ENCODE results near the gene IER5L. TPM values are rescaled to one million over a fixed set of nuclear protein-coding genes. Genes with fewer than 3 reads are reported as not detected.

Gene IER5L
- total RNA-seq, 2 experiments from 2014 or later, result 1.3 to 1.5 TPM

- H3K9me3 Mint-ChIP-seq, result no peaks in the 10 kb centered on the region
These were observed 35.5 kb upstream of the IER5L start for GRCh38 chr9:129213551-129213950.

GRCh38 chr9:129211686-129212085 is 33.6 kb upstream of the IER5L start:
- intact Hi-C loops (cut with micrococcal nuclease), result no loop called here
- ChIA-PET POLR2A (no interaction called here), CTCF (no interaction called here)
- Mint-ChIP-seq H3K4me3 (no peak overlapping the region), H3K36me3 (no peaks in the 10 kb centered on the region), H3K4me1 (ENCODE audit: low read depth) (peaks cover 17% of the 10 kb centered on the region), H3K27me3 (no peaks in the 10 kb centered on the region), H3K27ac (no peak overlapping the region), H3K9me3 (no peaks in the 10 kb centered on the region)
- no peak for DNase-seq

More at GRCh38 chr9:129213551-129213950, 35.5 kb upstream of the IER5L start:
- no peak overlapping the region for H3K27ac Mint-ChIP-seq
- ChIA-PET POLR2A (no interaction called here), CTCF (no interaction called here)
- no peaks in the 10 kb centered on the region for H3K27me3 Mint-ChIP-seq
- H3K4me1 Mint-ChIP-seq (ENCODE audit: low read depth), result peaks cover 6% of the 10 kb centered on the region
- DNase-seq, result no peak
- no peaks in the 10 kb centered on the region for H3K36me3 Mint-ChIP-seq
- intact Hi-C loops (cut with micrococcal nuclease), result no loop called here
- H3K4me3 Mint-ChIP-seq, result no peak overlapping the region

- no peak overlapping the region for H3K4me3 Mint-ChIP-seq
- ChIA-PET CTCF (no interaction called here), POLR2A (no interaction called here)
- no peaks in the 10 kb centered on the region for H3K27me3 Mint-ChIP-seq
- H3K36me3 Mint-ChIP-seq, result no peaks in the 10 kb centered on the region
- peaks cover 18% of the 10 kb centered on the region for H3K4me1 Mint-ChIP-seq (ENCODE audit: low read depth)
- intact Hi-C loops (cut with micrococcal nuclease), result no loop called here
- no peak for DNase-seq
- H3K27ac Mint-ChIP-seq, result no peak overlapping the region
- H3K9me3 Mint-ChIP-seq, result no peaks in the 10 kb centered on the region
These were observed 32.1 kb upstream of the IER5L start for GRCh38 chr9:129210125-129210524.

GRCh38 chr9:129209580-129209979 is 31.5 kb upstream of the IER5L start:
- H3K36me3 Mint-ChIP-seq, result no peaks in the 10 kb centered on the region
- no peak overlapping the region for H3K4me3 Mint-ChIP-seq
- no peaks in the 10 kb centered on the region for H3K27me3 Mint-ChIP-seq
- intact Hi-C loops (cut with micrococcal nuclease), result no loop called here
- CTCF ChIA-PET, result no interaction called here
- H3K27ac Mint-ChIP-seq, result no peak overlapping the region
- peaks cover 18% of the 10 kb centered on the region for H3K4me1 Mint-ChIP-seq (ENCODE audit: low read depth)
- POLR2A ChIA-PET, result no interaction called here
- H3K9me3 Mint-ChIP-seq, result no peaks in the 10 kb centered on the region
- no peak for DNase-seq

GRCh38 chr9:129209109-129209508 is 31.0 kb upstream of the IER5L start:
- CTCF ChIA-PET, result no interaction called here
- intact Hi-C loops (cut with micrococcal nuclease), result no loop called here
- POLR2A ChIA-PET, result no interaction called here

GRCh38 chr9:129208207-129209032 is 30.4 kb upstream of the IER5L start:
- Mint-ChIP-seq H3K36me3 (no peaks in the 10 kb centered on the region), H3K4me3 (no peak overlapping the region), H3K27ac (peak overlapping the region; percentile 49), H3K27me3 (no peaks in the 10 kb centered on the region), H3K4me1 (ENCODE audit: low read depth) (peaks cover 18% of the 10 kb centered on the region), H3K9me3 (no peaks in the 10 kb centered on the region)
- POLR2A ChIA-PET, result no interaction called here
- intact Hi-C loops (cut with micrococcal nuclease), result no loop called here
- DNase-seq, result peak; percentile 64
- CTCF ChIA-PET, result no interaction called here

More at GRCh38 chr9:129209109-129209508, 31.0 kb upstream of the IER5L start:
- no peak overlapping the region for H3K27ac Mint-ChIP-seq
- no peaks in the 10 kb centered on the region for H3K9me3 Mint-ChIP-seq
- no peak for DNase-seq
- no peaks in the 10 kb centered on the region for H3K27me3 Mint-ChIP-seq
- no peaks in the 10 kb centered on the region for H3K36me3 Mint-ChIP-seq
- peaks cover 18% of the 10 kb centered on the region for H3K4me1 Mint-ChIP-seq (ENCODE audit: low read depth)
- no peak overlapping the region for H3K4me3 Mint-ChIP-seq

DNA sequence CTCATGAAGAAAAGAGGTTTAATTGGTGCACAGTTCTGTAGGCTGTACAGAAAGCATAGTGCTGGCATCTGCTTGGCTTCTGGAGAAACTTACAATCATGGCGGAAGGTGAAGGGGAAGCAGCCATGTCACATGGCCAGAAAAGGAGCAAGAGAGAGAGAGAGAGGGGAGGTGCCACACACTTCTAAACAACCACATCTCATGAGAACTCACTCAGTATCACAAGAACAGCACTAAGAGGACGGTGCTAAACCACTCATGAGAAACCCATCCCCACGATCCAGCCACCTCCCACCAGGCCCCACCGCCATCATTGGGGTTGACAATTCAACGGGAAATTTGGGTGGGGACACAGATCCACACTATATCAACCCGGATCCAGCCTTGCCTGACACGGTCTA is 28.8 kb upstream of the IER5L start:
- no peak for DNase-seq
- Mint-ChIP-seq H3K27me3 (no peaks in the 10 kb centered on the region), H3K36me3 (no peaks in the 10 kb centered on the region), H3K4me1 (ENCODE audit: low read depth) (peaks cover 21% of the 10 kb centered on the region), H3K27ac (no peak overlapping the region), H3K9me3 (no peaks in the 10 kb centered on the region), H3K4me3 (no peak overlapping the region)
- intact Hi-C loops (cut with micrococcal nuclease), result no loop called here
- CTCF ChIA-PET, result no interaction called here
- POLR2A ChIA-PET, result no interaction called here

GRCh38 chr9:129206401-129206800 is 28.3 kb upstream of the IER5L start:
- Mint-ChIP-seq H3K27ac (no peak overlapping the region), H3K9me3 (no peaks in the 10 kb centered on the region), H3K4me1 (ENCODE audit: low read depth) (peaks cover 21% of the 10 kb centered on the region), H3K27me3 (no peaks in the 10 kb centered on the region), H3K4me3 (no peak overlapping the region), H3K36me3 (no peaks in the 10 kb centered on the region)
- CTCF ChIA-PET, result no interaction called here
- intact Hi-C loops (cut with micrococcal nuclease), result no loop called here
- POLR2A ChIA-PET, result no interaction called here
- no peak for DNase-seq

DNA sequence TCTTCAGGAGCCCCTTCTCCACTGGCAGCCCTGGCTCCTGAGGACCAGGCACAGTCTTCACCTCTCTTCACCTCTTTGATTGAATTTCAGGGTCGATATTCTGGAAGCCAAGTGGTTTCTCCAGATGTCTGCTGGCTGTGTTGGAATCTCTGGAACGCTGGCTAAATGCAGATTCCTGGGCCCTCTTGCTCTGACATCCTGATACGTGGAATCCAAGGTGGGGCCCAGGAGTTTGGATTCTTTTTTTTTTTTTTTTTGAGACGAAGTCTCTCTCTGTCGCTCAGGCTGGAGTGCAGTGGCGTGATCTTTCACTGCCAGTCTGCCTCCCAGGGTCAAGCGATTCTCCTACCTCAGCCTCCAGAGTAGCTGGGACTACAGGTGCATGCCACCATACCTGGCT is 26.8 kb upstream of the IER5L start:
- H3K27ac Mint-ChIP-seq, result no peak overlapping the region
- H3K27me3 Mint-ChIP-seq, result no peaks in the 10 kb centered on the region
- ChIA-PET POLR2A (interaction anchor here (0.6 kb wide), 1 partner anchor 16 kb away, joined by 3 read pairs; no protein-coding TSS in a partner anchor), CTCF (interaction anchor here (0.6 kb wide), 1 partner anchor 1038 kb away, joined by 3 read pairs; no protein-coding TSS in a partner anchor)
- no peak for DNase-seq
- no peak overlapping the region for H3K4me3 Mint-ChIP-seq
- no peaks in the 10 kb centered on the region for H3K9me3 Mint-ChIP-seq
- intact Hi-C loops (cut with micrococcal nuclease), result loop anchor here (5.0 kb wide), 1 partner anchor 32 kb away; no protein-coding TSS in a partner anchor
- H3K4me1 Mint-ChIP-seq (ENCODE audit: low read depth), result peaks cover 21% of the 10 kb centered on the region
- no peaks in the 10 kb centered on the region for H3K36me3 Mint-ChIP-seq

- Mint-ChIP-seq H3K4me1 (ENCODE audit: low read depth) (peaks cover 14% of the 10 kb centered on the region), H3K36me3 (no peaks in the 10 kb centered on the region), H3K27me3 (peaks cover 2% of the 10 kb centered on the region), H3K4me3 (no peak overlapping the region), H3K27ac (no peak overlapping the region), H3K9me3 (no peaks in the 10 kb centered on the region)
- no peak for DNase-seq
- ChIA-PET POLR2A (no interaction called here), CTCF (interaction anchor here (1.0 kb wide), 1 partner anchor 61 kb away, joined by 3 read pairs; no protein-coding TSS in a partner anchor)
- intact Hi-C loops (cut with micrococcal nuclease), result loop anchor here (5.0 kb wide), 1 partner anchor 34 kb away; no protein-coding TSS in a partner anchor
These were observed 25.5 kb upstream of the IER5L start for GRCh38 chr9:129203556-129203909.

DNA sequence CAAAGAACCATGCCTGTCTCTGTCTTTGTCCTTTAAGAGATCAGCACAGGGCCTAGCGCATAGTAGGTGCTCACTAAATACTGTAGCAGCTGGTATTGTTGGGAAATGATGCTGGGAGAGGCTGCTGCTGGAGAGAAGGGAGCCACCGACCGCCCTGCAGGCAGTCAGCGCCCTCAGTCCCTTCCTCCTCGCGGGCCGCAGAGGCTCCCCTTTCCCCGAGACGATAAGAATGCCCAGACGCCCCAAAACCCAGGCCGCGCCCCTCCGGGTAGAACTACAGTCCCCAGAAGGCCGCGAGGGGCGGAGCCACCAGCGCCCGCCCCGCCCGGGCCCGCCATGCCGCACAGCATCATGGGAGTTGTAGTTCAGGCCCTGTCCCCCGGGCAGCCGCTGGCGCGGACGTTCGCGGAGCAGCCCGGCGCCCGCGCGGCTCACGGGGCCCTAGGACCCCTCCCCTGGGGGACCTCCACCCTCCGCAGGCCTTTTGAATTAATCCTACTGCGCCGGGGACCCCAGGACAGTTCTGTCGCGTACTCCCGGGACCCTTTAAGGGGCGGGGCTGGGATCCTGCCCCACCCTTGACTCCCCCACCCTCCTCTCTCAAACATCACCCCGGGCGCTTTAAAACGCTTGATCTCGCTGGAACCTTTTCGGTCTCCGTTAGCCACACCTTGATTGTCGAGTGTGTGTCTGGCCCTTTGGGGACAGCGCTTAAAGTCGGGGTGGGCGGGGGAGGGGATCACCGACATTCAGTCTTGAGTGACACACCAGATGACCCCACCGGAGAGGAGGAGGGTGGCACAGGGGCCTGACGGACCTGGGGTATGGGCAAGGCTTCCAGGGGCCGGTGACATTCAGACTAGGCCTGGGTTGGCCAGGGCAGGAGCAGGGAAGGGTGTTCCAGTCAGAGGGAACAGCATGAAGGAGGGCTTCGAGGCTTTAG is 24.8 kb upstream of the IER5L start:
- intact Hi-C loops (cut with micrococcal nuclease), result loop anchor here (5.0 kb wide), 1 partner anchor 34 kb away; no protein-coding TSS in a partner anchor
- POLR2A ChIA-PET, result interaction anchor here (0.7 kb wide), 1 partner anchor 28 kb away, joined by 3 read pairs; no protein-coding TSS in a partner anchor
- H3K27me3 Mint-ChIP-seq, result peaks cover 7% of the 10 kb centered on the region
- H3K4me1 Mint-ChIP-seq (ENCODE audit: low read depth), result peaks cover 11% of the 10 kb centered on the region
- DNase-seq, result peak; percentile 92
- H3K36me3 Mint-ChIP-seq, result no peaks in the 10 kb centered on the region
- no peaks in the 10 kb centered on the region for H3K9me3 Mint-ChIP-seq
- peak overlapping the region; percentile 64 for H3K4me3 Mint-ChIP-seq
- CTCF ChIA-PET, result interaction anchor here (1.0 kb wide), 1 partner anchor 60 kb away, joined by 3 read pairs; no protein-coding TSS in a partner anchor
- no peak overlapping the region for H3K27ac Mint-ChIP-seq

DNA sequence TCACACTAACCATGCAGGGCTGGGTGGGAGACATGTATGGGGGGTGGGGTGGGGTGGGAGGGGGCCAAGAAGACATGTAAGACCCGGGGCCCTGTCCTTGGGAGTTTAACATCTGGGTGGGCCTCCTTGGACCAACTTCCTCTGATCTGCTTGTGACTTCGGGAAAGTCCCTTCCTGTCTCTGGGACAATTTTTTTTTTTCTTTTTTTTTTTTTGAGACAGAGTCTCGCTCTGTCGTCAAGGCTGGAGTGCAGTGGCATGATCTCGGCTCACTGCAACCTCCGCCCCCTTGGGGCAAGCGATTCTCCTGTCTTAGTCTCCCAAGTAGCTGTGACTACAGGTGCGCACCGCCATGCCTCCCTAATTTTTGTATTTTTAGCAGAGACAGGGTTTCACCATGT is 23.8 kb upstream of the IER5L start:
- no peak overlapping the region for H3K4me3 Mint-ChIP-seq
- ChIA-PET POLR2A (no interaction called here), CTCF (no interaction called here)
- H3K36me3 Mint-ChIP-seq, result no peaks in the 10 kb centered on the region
- no peaks in the 10 kb centered on the region for H3K9me3 Mint-ChIP-seq
- peaks cover 9% of the 10 kb centered on the region for H3K27me3 Mint-ChIP-seq
- H3K27ac Mint-ChIP-seq, result no peak overlapping the region
- no peak for DNase-seq
- intact Hi-C loops (cut with micrococcal nuclease), result loop anchor here (5.0 kb wide), 1 partner anchor 35 kb away; no protein-coding TSS in a partner anchor
- peaks cover 6% of the 10 kb centered on the region for H3K4me1 Mint-ChIP-seq (ENCODE audit: low read depth)

All from activated CD4-positive, alpha-beta memory T cell treated with anti-CD3 and anti-CD28 coated beads for 36 hours (primary cell).